Endodermal cell (in vitro differentiated cells): ENCODE data around the gene SMARCA2. TPM values are rescaled to one million over a fixed set of nuclear protein-coding genes. Genes with fewer than 3 reads are reported as not detected.
A peak's percentile ranks its signal among the peaks of the same experiment; 100 is the strongest.
"Not testable (repeated sequence)": the region's sequence is repeated elsewhere in the genome, so short reads cannot be mapped to it uniquely, and the experiment has no call there.

Source experiments
- DNase-seq: peaks from one replicate; pipeline ENCODE4 v3.0.0-alpha.2; 2017
- H3K27ac ChIP-seq: 2 replicates; pipeline ENCODE4 v1.5.1; 2013; ENCODE audit warnings: mild to moderate bottlenecking, low read depth, low read length, moderate library complexity
- H3K27me3 ChIP-seq: 2 replicates; pipeline ENCODE4 v1.6.1; 2013; ENCODE audit warnings: mild to moderate bottlenecking, low read length, moderate library complexity; ENCODE audit not compliant: insufficient read depth, control insufficient read depth, poor library complexity, severe bottlenecking
- H3K36me3 ChIP-seq: 2 replicates; pipeline ENCODE4 v1.7.0; 2013; ENCODE audit warnings: mild to moderate bottlenecking, low read length, moderate library complexity; ENCODE audit not compliant: control insufficient read depth, insufficient read depth
- H3K4me1 ChIP-seq: one replicate; pipeline ENCODE4 v1.7.0; 2013; ENCODE audit warnings: low read length; ENCODE audit not compliant: control insufficient read depth, insufficient read depth
- H3K4me3 ChIP-seq: 2 replicates; pipeline ENCODE4 v1.5.1; 2013; ENCODE audit warnings: mild to moderate bottlenecking, low read length, moderate library complexity
- H3K9ac ChIP-seq: 2 replicates; pipeline ENCODE4 v1.6.1; 2013; ENCODE audit warnings: mild to moderate bottlenecking, low read length, moderate library complexity; ENCODE audit not compliant: poor library complexity, severe bottlenecking; ENCODE audit errors: extremely low read depth
- H3K9me3 ChIP-seq: 2 replicates; pipeline ENCODE4 v1.6.1; 2013; ENCODE audit warnings: mild to moderate bottlenecking, low read length, moderate library complexity; ENCODE audit not compliant: control insufficient read depth
- H3K27ac Mint-ChIP-seq: 2 replicates; pipeline ENCODE4 v1.8.0; 2020; ENCODE audit warnings: mixed read lengths
- H3K27me3 Mint-ChIP-seq: 2 replicates; pipeline ENCODE4 v1.8.0; 2021; ENCODE audit warnings: mild to moderate bottlenecking, mixed read lengths; ENCODE audit not compliant: insufficient read depth
- H3K36me3 Mint-ChIP-seq: 2 replicates; pipeline ENCODE4 v1.8.0; 2020; ENCODE audit warnings: low read depth, mixed read lengths
- H3K4me1 Mint-ChIP-seq: 2 replicates; pipeline ENCODE4 v1.8.0; 2020; ENCODE audit warnings: mixed read lengths
- H3K4me3 Mint-ChIP-seq: 2 replicates; pipeline ENCODE4 v1.8.0; 2020; ENCODE audit warnings: mild to moderate bottlenecking, moderate library complexity, mixed read lengths
- H3K9me3 Mint-ChIP-seq: 2 replicates; pipeline ENCODE4 v1.8.0; 2020; ENCODE audit warnings: mild to moderate bottlenecking, mixed read lengths
- CTCF ChIP-seq: fragments of 200-600 bp; sonication (generic); conservative IDR thresholded peaks from 2 replicates; pipeline ENCODE4 v1.5.0; 2021; ENCODE audit warnings: antibody characterized with exemption, mild to moderate bottlenecking
- WGBS, 2 experiments: methylation state at CpG; one replicate each; pipeline versions ENCODE4 v1.1.5 to v1.1.7; 2013; ENCODE audit warnings: missing lambda C conversion rate in 2 of 2, mixed read lengths in 1 of 2; ENCODE audit not compliant: insufficient coverage in 1 of 2, insufficient read length in 1 of 2; 5-methylcytosine and 5-hydroxymethylcytosine counted together
- total RNA-seq, 2 donors: library from RNA; stranded (reverse); fragmentation: NEBNext Ultra II Directional in 1 of 2; extraction: Animal tissue kit (Norgen Biotek cat#: 25700) in 1 of 2; gene quantifications; 2 replicates in 1 of 2; 3 replicates in 1 of 2; pipeline ENCODE4 v1.2.1, GENCODE V29; 2021

The SMARCA2 gene
- total RNA-seq, 2 donors from 2014 or later, result 2.6 to 8.6 TPM

- H3K4me1 Mint-ChIP-seq, result peaks cover 5% of the 10 kb centered on the region
- H3K27me3 Mint-ChIP-seq, result no peaks in the 10 kb centered on the region
- Histone ChIP-seq H3K36me3 (no peaks in the 10 kb centered on the region), H3K9ac (no peak overlapping the region), H3K9me3 (peaks cover 1% of the 10 kb centered on the region), H3K27ac (no peak overlapping the region), H3K4me3 (no peak overlapping the region), H3K27me3 (no peaks in the 10 kb centered on the region), H3K4me1 (peaks cover 3% of the 10 kb centered on the region)
- TF ChIP-seq CTCF, result no peak
- WGBS, 2 experiments, result 89 to 91% methylated on average over 1 to 3 of the region's 3 CpGs
- no peak overlapping the region for H3K4me3 Mint-ChIP-seq
- DNase-seq, result no peak
- H3K9me3 Mint-ChIP-seq, result peaks cover 5% of the 10 kb centered on the region
- H3K27ac Mint-ChIP-seq, result no peak overlapping the region
- H3K36me3 Mint-ChIP-seq, result peaks cover 2% of the 10 kb centered on the region
These were observed 129.5 kb downstream of the SMARCA2 start for GRCh38 chr9:2144619-2145018.

- no peak for DNase-seq
- 86 to 100% methylated on average over 3 of the region's 3 CpGs for WGBS, 2 experiments
- Histone ChIP-seq H3K27ac (no peak overlapping the region), H3K27me3 (no peaks in the 10 kb centered on the region), H3K9ac (no peak overlapping the region), H3K36me3 (no peaks in the 10 kb centered on the region), H3K4me1 (peaks cover 3% of the 10 kb centered on the region), H3K9me3 (peaks cover 5% of the 10 kb centered on the region), H3K4me3 (no peak overlapping the region)
- Mint-ChIP-seq H3K27me3 (no peaks in the 10 kb centered on the region), H3K4me1 (peaks cover 5% of the 10 kb centered on the region), H3K4me3 (no peak overlapping the region), H3K9me3 (peaks cover 5% of the 10 kb centered on the region), H3K27ac (no peak overlapping the region), H3K36me3 (peaks cover 2% of the 10 kb centered on the region)
- no peak for TF ChIP-seq CTCF
These were observed 130.6 kb downstream of the SMARCA2 start for GRCh38 chr9:2145746-2146145.

GRCh38 chr9:2146700-2147099, 131.6 kb downstream of the SMARCA2 start:
- H3K9ac ChIP-seq, H3K36me3 ChIP-seq, H3K9me3 Mint-ChIP-seq, H3K27me3 ChIP-seq, H3K4me3 Mint-ChIP-seq, H3K9me3 ChIP-seq, H3K27me3 Mint-ChIP-seq, H3K4me1 ChIP-seq, H3K4me1 Mint-ChIP-seq, H3K27ac ChIP-seq, H3K27ac Mint-ChIP-seq, H3K36me3 Mint-ChIP-seq, H3K4me3 ChIP-seq: not testable (repeated sequence)
- TF ChIP-seq CTCF, result peak; percentile 83
- DNase-seq, result peak; percentile 86
